ENCODE results near the gene SKI. TPM values are rescaled to one million over a fixed set of nuclear protein-coding genes. Genes with fewer than 3 reads are reported as not detected.
"Not testable (repeated sequence)": the region's sequence is repeated elsewhere in the genome, so short reads cannot be mapped to it uniquely, and the experiment has no call there.

The SKI gene
- total RNA-seq, 2 experiments from 2014 or later: 29.9 to 30.2 TPM

DNA sequence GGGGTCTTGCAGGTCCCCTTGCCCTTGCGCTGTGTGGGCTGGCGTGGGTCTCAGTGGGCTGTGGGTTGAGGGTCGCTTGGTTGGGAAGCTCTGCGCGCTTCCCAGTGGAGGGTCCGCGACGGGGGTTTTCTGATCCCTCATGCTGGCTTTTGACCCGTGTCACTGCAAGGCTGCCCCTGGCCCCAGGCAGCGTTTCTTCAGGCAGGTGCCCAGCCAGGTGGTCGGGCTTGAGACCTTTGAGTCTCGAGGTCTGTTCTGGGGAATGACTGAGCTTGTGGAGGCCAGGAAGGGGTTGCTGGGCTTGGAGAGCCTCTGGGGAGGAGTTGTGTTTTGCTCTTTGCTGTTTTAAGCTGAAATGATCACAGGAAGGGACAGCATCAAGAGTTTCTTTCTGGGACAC lies 5.3 kb downstream of the SKI start:
- ChIA-PET CTCF (interaction anchor here (0.6 to 2.4 kb wide), 6 partner anchors 22 to 148 kb away, joined by 3 to 8 read pairs (median 4); partner anchors contain the start of gene FAAP20), POLR2A (interaction anchor here (1.7 kb wide), 1 partner anchor 67 kb away, joined by 5 read pairs; no protein-coding TSS in a partner anchor)

DNA sequence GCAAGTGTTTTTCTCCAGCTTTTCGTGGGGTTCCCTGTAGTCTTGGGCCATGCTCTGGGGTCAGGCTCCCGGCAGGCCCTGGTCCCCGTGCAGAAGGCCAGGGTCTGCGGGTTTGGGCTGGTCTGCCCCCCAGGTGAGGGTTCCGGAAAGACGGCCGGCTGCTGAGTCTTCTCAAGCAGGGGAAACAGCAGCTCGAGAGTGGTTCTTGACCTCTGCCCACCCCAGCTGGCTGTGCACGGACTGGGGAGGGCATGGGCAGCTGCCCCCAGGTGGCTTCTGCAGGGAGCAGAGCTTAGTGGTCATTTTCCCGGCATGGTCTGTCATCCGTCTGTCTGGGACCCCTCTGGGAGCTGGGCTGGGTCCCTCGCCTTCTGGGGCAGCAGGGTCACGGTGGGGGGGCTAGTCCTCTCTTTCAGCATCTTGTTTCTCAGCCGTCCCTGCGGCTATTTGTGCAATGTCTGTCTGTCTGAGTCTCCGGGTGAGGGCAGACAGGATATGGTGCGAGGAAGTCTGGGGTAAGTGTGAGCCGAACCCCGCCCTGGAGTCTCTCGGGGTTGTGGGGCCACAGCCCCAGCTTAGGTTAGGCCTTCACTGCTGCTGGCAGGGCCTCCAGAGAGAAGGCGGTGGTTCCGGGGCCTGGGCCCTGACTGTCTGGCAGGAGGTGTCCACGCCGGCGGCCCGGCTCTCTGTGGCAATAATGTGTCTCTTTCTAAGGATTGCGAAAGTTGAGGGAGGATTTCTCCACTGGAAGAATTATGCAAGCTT lies 6.1 kb downstream of the SKI start:
- ChIA-PET POLR2A (interaction anchor here (1.1 to 1.7 kb wide), 3 partner anchors 22 to 66 kb away, joined by 3 to 5 read pairs (median 3); no protein-coding TSS in a partner anchor), CTCF (interaction anchor here (0.6 to 2.4 kb wide), 10 partner anchors 21 to 148 kb away, joined by 3 to 8 read pairs (median 4); partner anchors contain the start of gene FAAP20)

DNA sequence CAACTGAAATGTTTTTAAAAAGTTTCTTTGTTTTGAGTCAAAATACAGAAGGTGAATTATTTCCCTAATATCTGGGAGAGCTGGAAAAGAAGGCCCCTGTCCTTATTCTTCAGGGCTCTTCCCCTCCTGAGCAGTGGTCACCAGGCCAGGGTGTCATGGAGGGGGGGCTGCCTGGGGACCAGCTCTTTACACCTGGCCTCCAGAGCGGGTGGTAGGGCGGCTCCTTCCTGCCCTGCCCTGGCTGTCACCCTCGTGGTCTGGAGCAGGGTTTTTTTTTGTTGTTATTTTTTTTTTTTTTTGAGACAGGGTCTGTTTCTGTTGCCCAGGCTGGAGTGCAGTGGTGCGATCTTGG lies 6.6 kb downstream of the SKI start:
- ChIA-PET CTCF (interaction anchor here (0.8 to 2.4 kb wide), 7 partner anchors 35 to 148 kb away, joined by 3 to 7 read pairs (median 4); partner anchors contain the start of gene FAAP20), POLR2A (interaction anchor here (0.7 to 1.3 kb wide), 3 partner anchors 21 to 65 kb away, joined by 3 to 4 read pairs (median 3); no protein-coding TSS in a partner anchor)

DNA sequence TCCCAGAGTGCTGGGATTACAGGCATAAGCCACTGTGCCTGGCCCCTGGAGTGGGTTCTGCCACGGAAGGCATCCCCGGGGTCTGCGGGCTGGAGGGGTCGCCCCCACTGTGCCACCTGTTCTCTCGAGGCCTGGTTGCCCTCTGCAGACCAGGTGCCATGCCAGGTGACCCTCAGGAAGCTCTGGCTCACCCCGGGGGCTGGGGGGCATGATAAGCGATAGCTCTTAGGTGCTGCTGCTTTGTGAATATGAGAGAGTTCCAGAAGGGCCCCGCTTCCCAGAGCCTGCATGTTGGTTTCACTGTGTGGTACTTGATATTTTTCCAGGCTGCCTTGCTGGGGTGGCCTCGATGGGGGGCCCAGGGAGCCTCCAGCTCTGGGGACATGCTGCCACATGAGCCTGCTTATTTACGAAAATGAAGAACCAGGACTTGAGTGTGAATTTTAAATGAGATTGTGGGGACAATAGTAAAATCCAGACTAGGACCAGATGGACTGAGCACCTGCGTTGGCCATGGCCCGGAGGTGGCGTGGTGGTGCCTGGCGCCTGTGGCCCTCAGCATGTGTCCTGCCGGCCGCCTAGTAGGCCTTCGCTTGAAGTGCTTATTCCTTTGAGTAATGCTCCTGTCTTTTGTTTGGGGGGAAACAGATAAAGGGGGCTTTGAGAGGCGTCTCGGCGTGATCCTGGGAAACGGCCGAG lies 7.3 kb downstream of the SKI start:
- CTCF ChIA-PET: interaction anchor here (0.8 to 2.4 kb wide), 4 partner anchors 41 to 146 kb away, joined by 4 to 7 read pairs (median 5); partner anchors contain the start of gene FAAP20
- POLR2A ChIA-PET: interaction anchor here (0.7 to 1.3 kb wide), 3 partner anchors 20 to 64 kb away, joined by 3 to 4 read pairs (median 3); no protein-coding TSS in a partner anchor

DNA sequence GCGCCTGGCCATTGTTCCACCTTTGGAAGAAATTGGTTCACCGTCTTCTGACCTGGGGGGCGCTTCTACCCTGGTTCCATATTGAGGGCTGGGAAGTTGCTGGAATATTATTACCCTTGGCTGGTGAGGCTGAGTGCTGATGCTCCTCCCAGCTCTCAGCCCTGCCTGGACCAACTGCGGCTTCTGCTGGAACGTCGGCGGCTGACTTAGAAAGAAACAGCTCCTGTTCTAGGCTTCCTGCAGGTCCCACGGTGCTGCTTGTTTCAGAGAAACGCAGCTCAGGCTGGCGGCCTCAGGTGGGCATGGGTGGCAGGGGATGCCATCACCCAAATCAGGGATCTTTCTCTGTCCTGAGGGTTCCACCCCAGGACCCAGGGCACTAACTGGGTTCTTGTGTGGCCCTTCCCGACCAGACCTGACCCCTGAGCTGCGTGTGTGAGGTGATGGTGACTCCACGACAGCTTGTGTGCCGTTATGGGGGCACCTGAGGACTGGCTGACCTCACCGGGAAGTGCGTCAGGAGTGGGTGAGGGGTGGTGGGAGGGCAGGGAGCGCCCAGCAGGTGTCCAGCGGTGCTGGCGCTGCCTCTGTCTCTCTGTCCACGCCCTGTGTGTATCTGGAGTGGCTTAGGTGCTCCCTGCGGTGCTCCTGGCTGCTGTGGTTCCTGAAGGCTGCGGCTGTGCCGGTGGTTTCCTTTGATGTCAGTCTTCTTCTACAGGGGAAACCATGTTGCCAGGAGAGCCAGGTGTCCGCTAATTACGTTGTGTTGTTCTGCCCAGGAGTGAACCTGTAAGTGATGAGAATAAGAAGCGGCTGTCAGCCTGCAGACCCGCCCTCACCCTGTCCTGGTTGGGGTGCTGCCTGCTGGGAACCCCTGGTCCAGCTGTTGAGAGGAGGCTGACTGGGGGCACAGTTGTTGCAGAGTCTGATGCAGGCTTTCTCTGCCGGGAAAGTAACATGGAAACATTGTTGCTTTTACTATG lies 8.9 kb downstream of the SKI start:
- ChIA-PET POLR2A (no interaction called here), CTCF (interaction anchor here (1.0 to 1.1 kb wide), 2 partner anchors 15 to 145 kb away, joined by 3 read pairs; no protein-coding TSS in a partner anchor)

DNA sequence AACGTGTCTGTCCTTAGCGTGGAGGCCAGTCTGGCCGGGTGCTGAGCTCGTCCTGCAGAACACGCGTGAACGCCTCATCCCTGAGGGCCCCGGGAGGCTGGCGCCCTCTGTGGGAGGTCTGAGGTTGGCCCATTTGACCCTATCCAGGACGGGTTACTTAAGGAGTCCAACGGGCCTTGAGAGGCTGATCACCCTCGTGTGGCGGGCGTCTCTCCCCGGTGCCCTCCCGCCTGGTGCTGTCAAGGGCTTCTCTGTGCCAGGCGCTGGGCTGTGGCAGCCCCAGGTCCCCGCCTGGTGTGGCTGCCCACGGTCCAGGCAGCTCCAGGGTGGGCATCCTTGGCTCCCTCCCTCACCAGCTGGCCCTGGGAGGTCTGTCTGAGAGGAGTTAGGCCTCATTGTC lies 9.7 kb downstream of the SKI start:
- CTCF ChIA-PET: interaction anchor here (1.0 kb wide), 1 partner anchor 15 kb away, joined by 3 read pairs; no protein-coding TSS in a partner anchor
- POLR2A ChIA-PET: no interaction called here

DNA sequence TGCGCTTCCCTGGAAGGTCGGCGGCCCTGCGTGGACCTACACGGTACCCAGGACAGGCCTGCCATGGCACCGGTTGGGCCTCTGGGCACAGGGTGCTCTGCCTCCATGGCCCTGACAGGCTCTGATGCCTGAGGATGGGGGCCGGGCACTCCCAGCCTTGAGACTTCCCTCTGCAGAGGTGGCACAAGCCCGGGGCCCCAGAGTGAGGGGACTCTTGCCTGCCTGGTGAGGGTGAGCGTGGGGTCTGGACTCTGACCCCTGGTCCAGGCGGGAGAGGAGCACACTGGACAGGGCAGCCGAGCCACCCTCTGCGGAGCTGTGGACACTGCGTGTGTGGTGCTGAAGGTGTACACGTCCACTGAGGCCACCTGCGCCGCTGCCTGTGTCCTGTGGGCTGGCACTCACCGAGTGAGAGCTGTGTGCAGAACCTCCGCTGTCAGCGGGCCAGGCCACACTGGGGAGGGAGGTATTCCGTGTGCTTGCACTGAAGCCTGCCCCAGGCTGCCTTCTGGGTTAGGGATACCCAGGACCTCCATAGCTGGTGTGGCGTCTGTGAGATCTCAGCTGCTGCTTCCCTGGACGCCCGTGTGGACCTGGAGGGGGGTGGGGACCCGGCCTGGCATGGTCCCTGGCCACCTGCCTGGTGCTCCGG lies 10.4 kb downstream of the SKI start:
- CTCF ChIA-PET: no interaction called here

DNA sequence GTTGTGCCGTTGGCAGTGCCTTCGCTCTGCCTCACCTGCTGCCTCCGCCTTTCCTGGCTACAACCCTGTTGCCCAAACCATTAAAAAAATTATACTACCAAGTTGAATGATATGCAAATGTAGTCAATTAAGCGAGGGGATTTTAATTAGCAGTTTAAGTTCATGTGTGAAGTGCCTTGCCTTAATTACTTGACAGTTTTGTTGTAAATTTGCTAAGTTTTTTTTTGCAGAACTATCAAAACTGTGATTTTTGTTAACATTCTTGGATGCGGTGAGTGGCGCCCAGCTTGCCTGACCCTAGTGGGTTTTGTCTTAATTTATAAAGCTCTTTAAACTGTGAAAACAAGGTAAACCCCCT lies 10.9 kb downstream of the SKI start:
- POLR2A ChIA-PET: no interaction called here
- CTCF ChIA-PET: no interaction called here

More for the DNA sequence above, 10.4 kb downstream of the SKI start:
- POLR2A ChIA-PET: no interaction called here

DNA sequence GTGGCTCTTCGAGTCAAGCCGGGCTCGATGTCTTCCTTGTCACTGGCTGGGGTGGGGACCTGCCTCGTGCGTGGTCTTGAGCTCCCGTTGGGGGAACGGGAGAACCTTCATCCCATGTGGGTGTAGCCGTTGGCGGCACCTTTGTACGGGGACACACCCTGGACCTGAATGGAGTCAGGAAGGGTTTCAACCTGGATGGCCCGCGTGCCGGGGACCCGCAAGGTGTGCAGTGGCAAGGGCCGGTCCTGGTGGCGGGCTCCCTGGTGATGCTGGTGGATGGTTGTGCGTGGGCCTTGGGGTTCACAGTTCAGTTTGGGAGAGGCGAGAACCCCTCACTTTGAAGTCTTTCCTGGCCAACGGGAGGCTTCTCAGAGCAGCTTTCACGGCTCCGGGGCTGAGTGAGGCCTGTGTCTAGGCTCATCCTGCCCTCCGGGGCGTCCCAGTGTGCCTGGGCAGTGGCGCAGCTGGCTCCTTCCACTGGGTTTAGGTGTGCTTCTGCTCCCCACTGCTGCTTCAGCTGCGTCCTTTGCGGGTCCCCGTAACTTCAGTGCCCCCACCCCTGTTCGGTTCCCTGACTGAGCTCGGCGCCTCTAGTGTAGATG lies 11.4 kb downstream of the SKI start:
- ChIA-PET CTCF (no interaction called here), POLR2A (no interaction called here)

DNA sequence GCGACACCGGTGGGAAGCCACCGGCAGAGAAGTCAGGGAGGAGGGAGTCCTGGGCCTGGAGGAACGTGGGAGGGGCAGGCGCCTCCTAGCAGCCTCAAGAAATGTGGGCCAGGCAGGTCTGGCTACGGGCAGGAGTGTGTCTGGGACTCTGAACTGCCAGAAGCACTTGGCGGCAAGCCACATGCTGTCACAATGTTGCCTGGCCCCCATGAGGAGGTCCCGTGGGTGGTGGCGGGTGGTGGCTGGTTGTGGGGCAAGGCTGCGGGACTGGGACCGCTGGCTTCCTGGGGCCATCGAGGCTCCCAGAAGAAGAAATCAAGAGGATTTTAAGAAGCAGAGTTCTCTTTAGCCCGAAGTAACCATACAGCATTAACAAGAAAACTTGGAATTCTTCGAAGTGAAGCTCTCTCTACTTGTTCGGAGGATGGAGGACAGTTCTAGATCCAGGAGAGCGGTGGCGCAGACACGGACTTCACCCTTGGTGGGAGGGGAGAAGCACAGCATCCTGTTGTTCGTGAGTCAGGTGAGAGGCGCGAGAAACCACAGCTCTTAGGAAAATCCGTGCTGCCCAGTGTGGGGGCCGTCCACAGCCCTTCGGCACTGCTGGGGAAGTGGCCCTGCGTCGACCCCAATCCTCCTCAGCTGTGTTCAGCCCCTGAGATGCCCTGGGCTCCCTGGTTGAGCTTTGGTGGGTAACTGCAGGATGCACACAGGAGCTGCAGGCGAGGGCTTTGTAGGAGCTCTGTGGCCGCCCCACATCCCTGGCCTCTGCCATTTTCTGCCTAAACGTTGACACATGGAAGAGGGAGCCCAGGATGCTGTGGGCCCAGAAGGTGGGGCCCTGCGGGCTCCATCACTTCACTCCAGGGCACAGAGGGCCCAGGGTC lies 12.4 kb downstream of the SKI start:
- CTCF ChIA-PET: interaction anchor here (1.0 kb wide), 1 partner anchor 15 kb away, joined by 3 read pairs; no protein-coding TSS in a partner anchor
- POLR2A ChIA-PET: no interaction called here

DNA sequence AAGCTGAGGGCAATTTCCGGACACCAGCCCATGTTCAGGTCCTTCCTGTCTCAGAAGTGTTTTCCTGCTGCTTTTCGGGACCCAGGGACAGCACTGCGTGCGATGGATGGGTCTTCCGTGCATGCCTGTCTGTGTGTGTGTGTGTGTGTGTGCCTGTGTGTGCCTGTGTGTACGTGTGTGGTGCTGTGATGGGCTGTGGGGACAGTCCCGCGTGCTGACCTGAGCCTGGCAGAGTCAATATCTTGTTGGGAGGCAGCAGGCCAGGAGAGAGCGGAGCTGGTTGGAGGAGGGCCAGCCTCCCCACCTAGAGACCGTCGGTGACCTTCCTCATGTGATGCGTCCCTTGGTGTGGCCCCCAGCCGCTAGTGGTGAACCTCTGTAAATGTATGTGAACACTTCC lies 13.7 kb downstream of the SKI start:
- ChIA-PET CTCF (no interaction called here), POLR2A (interaction anchor here (0.6 kb wide), 1 partner anchor 62 kb away, joined by 3 read pairs; no protein-coding TSS in a partner anchor)

DNA sequence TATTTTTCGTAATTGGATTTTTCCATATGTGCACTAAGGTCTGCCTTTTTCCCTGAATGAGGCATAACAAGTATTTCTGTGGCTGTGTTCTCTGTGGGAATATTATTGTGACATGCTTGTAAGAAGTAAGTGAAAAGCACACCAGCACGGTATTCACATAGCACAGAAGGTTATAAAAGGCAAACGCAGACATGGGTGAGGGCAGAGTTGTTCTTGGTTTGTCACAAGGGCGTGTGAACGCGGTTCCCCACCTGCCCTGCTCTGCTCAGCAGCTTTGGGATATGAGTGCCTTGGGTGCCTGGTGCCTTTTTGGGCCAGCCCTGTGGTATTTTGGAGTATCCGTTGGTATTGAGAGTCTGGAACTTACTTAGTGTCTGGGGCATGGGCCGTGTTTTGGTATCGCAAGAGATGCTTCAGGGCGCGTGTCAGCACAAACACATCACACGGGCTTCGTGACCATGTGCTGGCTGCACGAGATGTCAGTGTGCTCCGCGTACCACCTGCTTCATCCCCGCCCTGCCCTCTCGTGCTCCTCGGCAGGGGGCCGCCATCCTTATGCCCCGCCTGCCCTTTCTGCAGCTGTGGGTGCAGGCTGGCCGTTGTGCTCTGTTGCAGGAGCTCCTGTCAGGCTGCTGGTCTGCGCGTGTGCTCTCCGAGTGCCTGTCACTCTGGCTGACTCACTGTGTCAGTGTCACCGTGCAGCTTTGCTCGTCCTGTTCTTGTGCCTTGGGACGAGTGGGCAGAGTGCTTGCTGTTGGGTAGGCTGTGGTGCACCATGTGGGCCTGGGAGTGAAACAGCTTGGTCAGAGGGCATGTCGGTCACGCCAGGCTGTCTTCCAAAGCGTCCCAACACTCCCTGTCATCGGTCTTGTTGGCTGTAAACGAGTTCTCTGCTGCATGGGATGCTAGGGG lies 15.0 kb downstream of the SKI start:
- POLR2A ChIA-PET: no interaction called here
- CTCF ChIA-PET: interaction anchor here (1.0 kb wide), 1 partner anchor 139 kb away, joined by 3 read pairs; no protein-coding TSS in a partner anchor

DNA sequence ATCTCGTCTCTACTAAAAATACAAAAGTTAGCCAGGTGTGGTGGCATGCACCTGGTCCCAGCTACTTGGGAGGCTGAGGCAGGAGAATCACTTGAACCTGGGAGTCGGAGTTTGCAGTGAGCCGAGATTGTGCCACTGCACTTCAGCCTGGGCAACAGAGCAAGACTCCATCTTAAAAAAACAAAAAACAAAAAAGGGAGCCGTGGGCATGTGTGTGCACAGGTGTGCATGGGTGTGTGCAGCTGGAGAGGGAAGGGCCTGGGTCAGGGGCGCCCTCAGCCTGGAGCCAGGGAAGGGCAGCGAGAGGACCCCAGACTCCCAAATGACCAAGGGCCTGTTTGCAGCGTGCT lies 18.9 kb downstream of the SKI start:
- CTCF ChIA-PET, POLR2A ChIA-PET: not testable (repeated sequence)

DNA sequence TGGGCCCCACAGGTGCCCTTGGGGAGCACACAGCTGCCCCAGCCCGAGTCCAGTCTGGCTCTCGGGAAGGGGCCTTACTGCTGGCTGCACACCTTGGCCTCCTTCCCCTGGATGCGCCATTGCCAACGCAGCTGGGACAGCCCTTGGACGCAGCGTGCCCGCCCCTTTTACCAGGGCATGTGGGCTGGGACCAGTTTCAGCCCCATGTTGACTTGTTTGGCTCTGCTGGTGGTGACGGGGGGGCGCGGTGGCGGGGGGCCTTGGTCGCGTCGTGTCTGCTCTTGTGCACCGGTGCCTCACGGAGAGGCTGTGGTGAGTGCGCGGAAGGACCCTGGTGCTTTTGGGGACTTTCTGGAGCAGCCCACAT lies 19.6 kb downstream of the SKI start:
- ChIA-PET POLR2A (no interaction called here), CTCF (no interaction called here)

DNA sequence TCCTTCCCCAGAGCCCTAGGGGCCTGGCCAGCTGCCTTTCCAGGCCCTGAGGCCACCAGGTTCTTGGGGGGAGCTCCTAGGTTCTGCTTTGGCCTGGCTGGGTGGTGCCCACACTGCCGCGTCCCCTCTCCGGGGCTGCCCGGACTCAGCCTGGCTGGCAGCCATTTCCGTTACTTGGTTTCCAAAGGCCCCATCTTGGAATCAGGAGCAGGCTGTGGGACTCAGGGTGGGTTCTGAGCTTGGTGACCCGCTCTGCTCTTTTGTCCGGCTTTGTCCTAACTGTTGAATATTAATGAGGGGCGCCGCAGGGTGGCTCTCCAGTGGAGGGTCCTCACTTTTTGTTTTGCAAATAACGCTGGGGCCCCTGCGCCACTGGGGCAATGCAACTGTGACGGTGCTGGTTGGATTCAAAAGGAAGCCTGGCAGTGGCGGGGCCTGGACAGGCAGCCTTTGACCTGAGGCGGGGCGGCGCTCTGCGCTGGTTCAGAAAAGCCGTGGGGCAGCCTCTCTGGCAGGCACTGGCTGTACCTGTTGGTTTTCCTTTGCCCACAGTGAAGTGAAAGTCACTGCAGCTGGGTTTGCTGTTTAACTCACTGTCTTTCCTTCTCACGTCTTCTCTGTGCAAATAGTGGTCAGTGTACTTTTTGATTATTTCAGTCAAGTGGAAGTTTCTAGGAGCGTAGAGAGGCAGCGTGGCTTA lies 20.2 kb downstream of the SKI start:
- POLR2A ChIA-PET: no interaction called here
- CTCF ChIA-PET: no interaction called here

All from activated CD8-positive, alpha-beta memory T cell treated with anti-CD3 and anti-CD28 coated beads for 36 hours (primary cell).